ENCODE measurements around the gene RUNX2.

GRCh38 chr6:45305546-45305945 is 22.6 kb upstream of the RUNX2 start:
- TF ChIP-seq, protein P1, sequence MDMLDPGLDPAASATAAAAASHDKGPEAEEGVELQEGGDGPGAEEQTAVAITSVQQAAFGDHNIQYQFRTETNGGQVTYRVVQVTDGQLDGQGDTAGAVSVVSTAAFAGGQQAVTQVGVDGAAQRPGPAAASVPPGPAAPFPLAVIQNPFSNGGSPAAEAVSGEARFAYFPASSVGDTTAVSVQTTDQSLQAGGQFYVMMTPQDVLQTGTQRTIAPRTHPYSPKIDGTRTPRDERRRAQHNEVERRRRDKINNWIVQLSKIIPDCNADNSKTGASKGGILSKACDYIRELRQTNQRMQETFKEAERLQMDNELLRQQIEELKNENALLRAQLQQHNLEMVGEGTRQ (IDR thresholded peaks at IDR 0.05; ENCODE audit: low read length) = no peak
- no peak for TF ChIP-seq JUND (IDR thresholded peaks at IDR 0.05; ENCODE audit: low read length)
- no peak for TF ChIP-seq RBBP5 (IDR thresholded peaks at IDR 0.05; ENCODE audit: borderline replicate concordance, low read depth, low read length)
- TF ChIP-seq EZH2 (IDR thresholded peaks at IDR 0.05; ENCODE audit: low read depth, low read length, severe bottlenecking) = no peak
- TF ChIP-seq, protein P2, sequence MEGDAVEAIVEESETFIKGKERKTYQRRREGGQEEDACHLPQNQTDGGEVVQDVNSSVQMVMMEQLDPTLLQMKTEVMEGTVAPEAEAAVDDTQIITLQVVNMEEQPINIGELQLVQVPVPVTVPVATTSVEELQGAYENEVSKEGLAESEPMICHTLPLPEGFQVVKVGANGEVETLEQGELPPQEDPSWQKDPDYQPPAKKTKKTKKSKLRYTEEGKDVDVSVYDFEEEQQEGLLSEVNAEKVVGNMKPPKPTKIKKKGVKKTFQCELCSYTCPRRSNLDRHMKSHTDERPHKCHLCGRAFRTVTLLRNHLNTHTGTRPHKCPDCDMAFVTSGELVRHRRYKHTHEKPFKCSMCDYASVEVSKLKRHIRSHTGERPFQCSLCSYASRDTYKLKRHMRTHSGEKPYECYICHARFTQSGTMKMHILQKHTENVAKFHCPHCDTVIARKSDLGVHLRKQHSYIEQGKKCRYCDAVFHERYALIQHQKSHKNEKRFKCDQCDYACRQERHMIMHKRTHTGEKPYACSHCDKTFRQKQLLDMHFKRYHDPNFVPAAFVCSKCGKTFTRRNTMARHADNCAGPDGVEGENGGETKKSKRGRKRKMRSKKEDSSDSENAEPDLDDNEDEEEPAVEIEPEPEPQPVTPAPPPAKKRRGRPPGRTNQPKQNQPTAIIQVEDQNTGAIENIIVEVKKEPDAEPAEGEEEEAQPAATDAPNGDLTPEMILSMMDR (IDR thresholded peaks at IDR 0.05; ENCODE audit: control extremely low read depth in 1 of 3, insufficient read depth in 1 of 3, low read depth in 1 of 3, low read length in 3 of 3) = no peak
- no peak for TF ChIP-seq GTF2F1 (IDR thresholded peaks at IDR 0.05; ENCODE audit: borderline replicate concordance, low read depth, low read length)
- TF ChIP-seq TCF12 (IDR thresholded peaks at IDR 0.05; ENCODE audit: low read depth, low read length) = no peak
- TF ChIP-seq POLR2A (IDR thresholded peaks at IDR 0.05; ENCODE audit: control extremely low read depth in 1 of 2, low read depth in 2 of 2, low read length in 2 of 2) = no peak

Measured in H1 (cell line).